ENCODE results near the gene SLAMF9.
"Not testable (repeated sequence)": the region's sequence is repeated elsewhere in the genome, so short reads cannot be mapped to it uniquely, and the experiment has no call there.

Gene SLAMF9

DNA sequence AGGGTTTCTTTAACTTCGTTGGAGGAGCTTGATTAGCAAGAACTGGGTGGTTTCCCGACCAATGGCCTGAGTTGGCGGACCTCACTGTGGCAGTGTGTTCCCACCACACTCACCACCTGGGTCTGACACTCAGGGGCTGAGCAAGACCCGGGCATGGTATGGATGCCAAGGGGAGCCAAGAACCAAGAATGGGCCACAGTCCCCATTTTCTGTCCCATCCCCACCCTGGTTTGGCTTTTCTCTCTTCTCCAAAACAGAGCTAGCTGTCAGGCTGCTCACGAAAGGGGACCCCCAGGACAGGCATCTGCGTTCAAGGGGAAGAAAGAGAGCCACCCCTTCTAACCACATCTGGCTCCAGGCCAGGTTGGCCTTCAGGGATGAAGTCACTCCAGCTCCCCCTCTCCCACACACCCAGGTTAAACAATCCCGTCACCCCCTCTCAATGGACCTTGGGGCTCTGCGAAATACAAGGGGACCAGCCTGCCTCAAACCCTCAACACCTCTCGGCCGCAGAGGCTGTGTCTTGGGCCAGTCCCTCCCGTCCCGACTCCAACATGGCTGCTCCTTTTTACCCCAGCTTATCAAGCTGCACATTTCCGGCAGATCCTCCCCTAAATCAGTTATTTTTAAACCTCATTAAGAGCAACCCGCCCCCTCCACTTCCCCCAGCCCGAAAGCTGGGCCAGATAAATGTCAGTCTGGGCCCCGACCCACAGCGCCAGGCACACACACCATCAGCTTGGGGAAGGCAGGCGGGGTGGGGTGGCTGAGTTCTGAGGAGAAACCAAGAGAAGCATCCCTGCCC, 32.1 kb downstream of the SLAMF9 start:
- no peak for DNase-seq (ENCODE audit: low read depth, low spot score)

DNA sequence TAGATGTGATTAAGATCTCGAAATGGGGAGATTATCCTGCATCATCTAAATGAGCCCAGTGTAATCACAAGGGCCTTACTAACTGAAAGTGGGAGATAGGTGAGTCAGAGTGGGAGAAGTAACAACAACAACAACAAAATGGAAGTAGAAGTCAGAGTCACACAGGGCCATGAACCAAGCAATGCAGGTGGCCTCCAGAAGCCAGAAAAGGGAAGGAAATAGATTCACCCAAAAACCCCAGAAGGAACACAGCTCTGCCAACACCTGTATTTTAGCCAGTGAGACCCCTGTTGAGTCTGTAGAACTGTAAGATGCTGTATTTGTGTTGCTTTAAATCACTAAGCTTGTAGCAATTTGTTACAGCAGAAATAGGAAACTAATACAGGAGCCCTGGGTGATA, 32.8 kb downstream of the SLAMF9 start:
- no peak for DNase-seq (ENCODE audit: low read depth, low spot score)

DNA sequence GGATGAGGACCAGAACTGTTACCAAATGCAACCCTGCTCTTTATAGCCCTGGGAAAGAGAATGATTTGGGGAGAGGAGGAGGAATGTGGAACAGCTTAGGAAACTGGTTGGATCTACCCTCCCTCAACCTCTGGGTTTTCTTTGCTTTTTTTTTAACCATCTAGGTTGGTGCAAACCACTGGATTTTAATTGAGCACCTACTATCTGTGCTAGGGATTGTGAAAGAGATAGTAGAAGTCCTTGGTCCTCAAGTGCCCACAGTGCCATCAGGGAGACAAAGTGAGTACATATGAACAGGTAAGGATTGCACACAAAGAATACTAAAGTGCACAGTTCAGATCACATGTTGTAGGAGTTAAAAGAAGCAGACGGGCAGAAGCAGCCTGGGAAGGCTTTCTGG, 33.4 kb downstream of the SLAMF9 start:
- DNase-seq (ENCODE audit: low read depth, low spot score): no peak

DNA sequence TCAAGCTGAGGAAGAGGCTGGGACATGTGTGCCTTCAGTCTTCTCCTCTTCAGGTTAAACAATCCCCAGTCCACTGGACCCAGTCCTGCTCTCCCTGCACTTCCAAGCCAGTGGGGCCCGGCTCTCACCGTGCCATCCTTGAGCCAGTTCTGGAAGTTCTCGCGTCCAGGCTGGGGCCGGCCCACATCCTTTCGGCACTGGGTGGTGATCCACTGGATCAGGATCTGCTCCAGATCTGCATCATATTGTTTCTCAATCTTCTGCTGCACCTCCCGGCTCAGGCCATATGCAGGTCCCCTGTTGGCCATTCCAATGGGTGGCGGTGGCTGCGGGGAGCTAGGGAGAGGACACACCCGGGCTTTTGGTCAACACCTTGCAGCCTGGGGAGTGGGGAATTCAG, 33.8 kb downstream of the SLAMF9 start:
- DNase-seq (ENCODE audit: low read depth, low spot score): no peak

DNA sequence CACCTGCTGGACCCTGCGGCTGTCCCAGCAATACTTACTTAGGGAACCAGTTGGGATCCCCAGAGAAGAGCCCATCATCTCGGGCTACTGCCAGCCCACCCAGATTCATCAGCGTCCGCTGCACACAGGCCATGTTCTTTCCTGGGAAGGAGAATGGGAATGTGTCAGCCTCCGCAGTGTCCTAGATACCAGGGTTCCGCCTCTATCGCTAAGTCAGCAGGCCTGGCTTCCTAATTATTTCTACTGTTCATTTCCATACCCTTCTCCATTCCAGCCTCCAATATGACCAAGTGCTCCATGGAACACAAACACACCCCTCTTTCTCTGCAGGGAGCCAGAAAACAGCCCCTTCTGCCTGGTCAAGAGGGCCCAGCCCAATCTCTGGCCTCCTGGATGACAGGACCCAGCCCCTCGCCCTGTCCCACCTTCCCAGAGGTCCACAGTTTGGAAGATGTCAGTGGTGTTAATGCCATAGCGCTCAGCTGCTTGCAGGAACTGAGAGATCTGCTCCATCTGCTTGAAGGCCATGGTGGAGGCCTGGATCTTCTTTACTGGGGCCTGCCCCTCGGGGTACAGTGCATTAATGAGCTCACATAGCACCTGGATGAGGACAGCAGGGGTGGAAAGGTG, 34.7 kb downstream of the SLAMF9 start:
- no peak for DNase-seq (ENCODE audit: low read depth, low spot score)

DNA sequence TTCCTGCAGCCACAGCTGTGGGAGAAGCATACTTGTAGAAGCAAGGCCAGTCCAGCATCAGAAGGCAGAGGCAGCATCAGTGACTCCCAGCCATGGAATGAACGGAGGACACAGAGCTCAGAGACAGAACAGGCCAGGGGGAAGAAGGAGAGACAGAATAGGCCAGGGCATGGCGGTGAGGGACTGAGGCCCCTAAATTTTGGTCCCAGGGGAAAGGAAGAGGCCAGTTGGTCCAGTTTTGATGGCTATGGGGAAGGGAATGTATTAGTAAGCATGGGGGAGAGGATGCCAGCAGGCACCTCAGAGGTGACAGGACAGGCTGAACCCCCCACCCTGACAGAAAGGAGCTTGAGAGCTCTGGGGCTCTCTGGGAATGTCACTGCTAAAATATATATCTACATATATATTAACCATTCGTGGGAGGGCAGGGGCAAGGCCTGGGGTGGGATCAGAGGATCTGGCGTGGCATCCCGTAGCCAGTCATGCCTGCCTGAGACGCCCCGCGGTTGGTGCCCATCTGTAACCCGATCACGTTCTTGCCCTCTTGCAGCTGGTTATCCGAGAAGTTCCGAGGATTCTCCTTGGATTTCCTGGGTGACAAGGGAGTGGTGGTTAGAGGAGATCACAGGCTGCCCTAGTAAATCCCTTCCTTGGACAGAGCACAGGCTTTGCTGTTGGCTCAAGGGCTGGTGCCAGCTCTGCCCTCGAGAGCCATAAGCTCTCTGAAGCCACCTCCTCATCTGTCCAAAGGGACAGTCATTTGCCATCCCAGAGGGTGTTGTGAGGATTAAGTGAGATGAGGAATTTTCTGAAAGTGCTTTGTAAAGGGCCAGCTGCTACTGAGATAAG, 35.5 kb downstream of the SLAMF9 start:
- DNase-seq (ENCODE audit: low read depth, low spot score): no peak

DNA sequence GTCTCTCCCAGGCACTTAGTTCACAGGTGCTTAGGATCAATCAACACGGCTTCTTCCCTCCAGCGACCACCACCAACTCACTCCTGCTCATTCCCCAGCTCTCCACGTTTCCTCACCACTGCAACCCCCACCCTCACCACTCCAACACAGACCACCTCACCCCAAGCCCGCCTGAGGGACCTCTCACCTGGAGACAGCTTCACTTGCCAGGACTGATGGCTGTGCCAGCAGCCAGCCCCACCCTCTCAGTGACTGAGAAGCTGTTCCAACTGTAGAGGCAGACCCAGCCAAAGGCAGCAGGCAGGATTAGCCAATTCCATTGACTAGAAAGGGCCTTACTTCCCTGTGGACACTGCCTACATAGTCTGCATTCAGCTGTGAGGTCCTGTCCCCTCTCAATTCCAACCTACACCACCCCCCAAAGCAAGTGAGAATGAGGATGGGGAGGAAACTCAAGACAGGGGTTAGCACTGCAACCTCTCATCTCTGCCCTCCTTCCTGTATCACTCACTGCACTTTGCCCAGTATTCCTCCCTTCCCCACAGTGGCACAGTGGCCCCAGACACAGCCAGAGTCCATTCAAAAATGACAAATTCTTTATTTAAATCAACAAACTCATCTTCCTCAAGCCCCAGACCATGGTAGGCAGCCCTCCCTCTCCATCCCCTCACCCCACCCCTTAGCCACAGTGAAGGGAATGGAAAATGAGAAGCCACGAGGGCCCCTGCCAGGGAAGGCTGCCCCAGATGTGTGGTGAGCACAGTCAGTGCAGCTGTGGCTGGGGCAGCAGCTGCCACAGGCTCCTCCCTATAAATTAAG, 36.3 kb downstream of the SLAMF9 start:
- no peak for DNase-seq (ENCODE audit: low read depth, low spot score)

DNA sequence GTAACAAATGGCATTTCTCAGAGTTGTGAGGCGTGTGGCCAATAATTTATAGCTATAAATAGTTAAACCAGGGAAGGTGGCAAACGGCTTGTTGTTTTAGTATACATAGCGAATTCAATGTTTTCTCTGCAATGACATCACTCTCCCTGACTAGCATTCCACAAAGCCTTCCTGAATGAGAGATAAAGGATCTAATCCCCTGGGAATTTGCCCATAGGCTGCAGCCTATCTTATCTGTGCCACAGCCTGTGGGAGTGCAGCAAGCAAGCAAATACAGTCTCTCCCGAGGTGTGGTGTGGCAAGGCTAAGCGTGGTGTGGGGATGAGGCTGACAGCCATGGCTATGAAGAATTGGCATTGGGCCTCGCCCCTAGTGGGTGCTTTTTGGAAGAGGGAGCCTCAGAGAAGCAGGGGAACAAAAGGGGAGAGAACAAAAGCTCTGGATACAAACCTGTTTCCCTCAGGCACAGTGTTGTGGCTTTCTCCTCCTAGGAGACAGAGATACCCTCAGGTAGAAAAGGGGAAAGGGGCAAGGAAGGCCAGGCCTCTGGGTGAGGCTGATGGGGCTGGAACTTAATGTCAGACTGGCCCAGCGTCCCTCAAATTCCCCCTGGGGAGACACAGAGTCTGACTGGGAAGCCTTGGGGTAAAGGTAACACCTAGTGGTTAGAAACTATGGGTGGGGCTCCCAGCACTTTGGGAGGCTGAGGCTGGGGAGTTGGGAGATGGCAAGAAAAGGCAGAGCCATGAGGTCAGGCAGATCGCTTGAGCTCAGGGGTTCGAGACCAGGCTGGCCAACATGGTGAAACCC, 37.6 kb downstream of the SLAMF9 start:
- no peak for DNase-seq (ENCODE audit: low read depth, low spot score)

DNA sequence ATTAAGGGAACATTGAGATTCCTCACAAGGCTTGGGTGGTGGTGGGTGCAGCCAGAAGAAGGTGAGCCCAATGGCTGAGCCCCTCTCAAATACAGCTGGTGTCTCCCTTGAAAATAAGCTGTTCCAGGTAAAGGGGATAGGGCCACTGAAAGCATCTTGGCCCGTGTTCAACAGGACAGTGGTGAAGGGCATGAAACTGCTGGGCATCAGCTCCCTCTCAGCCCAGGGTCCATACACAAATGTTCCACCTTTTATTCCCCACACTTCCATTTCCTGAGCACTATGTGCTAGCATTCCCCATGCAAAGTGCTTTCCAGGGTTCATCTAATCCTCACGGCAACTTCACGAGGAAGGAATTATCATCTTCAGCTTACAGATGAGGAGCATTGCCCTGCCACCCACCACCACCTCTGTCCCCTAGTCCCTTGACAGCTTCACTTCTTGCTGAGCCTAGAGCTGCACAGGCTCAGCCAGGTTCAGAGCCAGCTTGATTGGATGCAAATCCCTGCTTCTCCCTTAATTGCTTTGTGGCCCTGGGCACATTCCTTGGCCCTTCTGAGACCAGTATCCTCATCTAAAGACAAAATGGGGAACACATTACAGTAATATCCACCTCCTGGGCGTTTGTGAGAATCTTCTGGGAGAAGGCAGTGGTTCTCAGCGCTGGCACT, 38.3 kb downstream of the SLAMF9 start:
- DNase-seq (ENCODE audit: low read depth, low spot score): no peak

DNA sequence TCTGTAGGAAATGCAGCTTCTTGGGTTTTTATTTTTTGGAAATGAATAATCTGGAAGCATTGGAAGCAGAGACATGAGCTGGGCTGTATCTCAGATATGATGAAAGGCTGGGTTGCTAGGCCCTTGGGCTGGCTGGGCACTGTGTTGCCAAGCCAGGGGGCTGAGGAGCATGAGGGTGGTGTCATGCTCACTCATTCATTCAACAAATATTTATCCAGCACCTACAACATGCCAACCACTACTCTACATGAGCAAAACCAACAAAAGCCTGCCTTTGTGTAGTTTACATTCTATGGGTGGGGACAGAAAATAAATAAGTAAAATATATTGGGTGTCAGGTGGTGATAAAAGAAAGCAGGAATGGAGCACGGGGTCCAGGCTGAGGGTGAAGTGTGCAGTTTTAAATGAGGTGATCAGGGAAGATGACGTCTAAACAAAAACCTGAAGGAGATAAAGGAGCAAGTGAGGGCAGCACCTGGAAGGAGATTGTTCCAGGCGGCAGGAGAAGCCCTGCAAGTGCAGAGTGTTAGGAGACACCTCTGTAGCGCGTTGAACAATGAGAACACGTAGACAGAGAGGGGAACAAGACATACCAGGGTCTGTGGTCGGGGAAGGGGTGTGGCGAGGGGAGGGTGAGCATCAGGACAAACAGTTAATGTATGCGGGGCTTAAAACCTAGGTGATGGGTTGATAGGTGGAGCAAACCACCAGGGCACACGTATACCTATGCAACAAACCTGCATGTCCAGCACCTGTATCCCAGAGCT, 39.6 kb downstream of the SLAMF9 start:
- DNase-seq (ENCODE audit: low read depth, low spot score): no peak

DNA sequence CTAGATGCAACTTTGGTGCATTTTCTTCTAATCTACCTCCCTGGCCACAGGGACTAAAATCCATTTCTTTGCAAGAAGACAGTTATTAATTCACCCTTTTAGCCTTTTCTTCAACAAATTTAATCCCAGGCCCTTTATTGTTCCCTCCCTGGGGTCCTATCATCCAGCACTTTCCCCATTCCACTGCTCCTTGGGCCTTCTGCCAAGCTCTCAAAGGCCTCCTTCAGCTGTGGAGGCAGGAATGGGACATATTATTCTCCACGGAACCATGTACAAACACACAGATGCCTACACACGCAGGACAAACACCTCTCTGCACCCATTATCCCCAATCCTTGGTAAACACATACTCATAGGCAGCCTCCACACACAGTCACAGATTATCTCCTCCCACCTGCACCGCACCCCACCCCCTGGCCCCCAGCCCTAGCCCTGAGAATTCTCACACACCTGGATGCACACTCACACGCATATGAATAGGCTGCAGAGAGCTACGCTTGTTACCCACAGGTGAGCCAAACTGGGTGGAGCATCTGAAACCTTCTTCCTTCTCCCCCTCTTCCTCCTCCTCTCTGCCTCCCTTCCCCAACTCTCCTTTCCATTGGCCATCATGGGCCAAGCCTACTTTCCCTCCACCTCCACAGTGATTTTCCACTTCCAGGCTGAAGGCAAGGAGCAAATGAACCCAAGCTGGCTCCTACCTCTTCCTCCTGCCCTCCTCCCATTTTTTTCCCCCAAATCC, 40.4 kb downstream of the SLAMF9 start:
- DNase-seq (ENCODE audit: low read depth, low spot score): no peak

DNA sequence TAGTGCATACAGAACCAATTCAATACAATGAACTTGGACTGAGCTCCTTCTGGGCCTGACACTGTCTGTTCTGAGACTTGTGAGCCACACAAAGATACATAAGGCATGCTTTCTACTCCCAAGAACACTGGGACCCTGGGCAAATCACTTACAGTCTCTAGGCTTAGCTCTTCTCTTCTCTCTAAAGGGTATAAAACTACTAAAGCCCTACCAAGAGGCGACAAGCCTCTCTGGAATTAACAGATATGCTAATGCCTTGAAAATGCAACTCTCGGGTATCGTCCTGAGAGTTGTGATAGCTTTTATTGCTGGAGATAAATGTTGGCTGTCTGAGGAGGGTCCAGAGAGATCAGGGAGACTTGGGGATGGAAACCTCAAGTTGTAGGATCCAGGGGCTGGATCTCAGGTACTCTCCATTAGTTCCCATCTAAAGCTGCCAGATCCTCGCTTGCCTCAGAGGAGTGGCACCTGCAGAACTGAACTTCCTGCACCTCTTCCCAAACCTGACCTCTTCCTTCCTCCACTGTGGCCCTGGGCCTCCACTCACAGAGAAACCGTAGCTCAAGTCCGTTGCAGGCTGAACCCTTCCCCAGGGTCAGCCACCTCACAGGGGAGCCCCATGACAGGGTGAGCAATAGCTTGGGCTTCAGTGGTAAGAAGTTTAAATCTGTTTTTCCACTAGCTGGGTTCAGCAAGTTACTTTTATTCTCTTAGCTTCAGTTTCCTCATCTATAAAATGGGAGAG, 42.5 kb downstream of the SLAMF9 start:
- DNase-seq (ENCODE audit: low read depth, low spot score): no peak

DNA sequence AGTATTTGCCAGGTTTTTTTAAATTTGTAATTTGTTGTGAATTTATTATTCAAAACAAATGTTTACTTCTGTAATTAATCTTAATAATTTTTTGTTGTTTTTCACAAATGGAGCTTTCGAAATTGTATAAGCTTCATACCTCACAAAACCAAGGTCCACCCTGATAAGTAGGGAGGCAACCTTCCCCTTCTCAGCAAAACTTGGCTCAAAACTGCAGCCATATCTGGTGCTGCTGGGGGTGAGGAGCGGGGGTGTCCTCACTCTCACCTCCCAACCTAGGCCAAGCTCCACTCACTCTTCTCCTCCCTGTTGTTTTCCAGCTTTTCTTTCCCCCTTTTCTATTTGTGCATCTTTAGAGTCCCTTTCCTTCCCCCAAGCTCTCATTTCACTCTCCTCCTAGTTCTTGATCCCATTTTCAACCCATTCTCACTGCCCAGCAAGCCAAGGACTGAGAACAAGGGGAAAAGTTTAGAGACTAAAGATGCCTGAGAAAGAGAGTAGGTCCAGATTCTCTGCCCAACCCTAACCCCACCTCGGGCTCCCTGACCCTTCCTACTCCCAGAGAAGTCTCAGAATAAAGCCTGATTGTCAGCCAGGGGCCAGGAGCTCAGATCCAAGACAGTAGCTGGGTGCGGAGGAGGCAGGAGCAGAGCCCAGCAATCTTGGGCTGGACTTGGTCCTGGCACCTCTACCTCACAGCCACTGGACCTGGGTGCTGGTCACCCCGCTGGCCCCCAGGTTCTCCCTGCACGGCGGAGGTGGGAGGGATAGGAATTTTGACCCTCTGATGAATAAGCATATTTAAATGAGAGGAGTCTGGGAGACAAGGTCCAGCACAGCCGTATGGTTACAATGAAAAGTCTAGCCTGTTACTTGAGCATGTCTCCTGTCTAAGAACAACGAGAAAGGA, 45.8 kb downstream of the SLAMF9 start:
- no peak for DNase-seq (ENCODE audit: low read depth, low spot score)

DNA sequence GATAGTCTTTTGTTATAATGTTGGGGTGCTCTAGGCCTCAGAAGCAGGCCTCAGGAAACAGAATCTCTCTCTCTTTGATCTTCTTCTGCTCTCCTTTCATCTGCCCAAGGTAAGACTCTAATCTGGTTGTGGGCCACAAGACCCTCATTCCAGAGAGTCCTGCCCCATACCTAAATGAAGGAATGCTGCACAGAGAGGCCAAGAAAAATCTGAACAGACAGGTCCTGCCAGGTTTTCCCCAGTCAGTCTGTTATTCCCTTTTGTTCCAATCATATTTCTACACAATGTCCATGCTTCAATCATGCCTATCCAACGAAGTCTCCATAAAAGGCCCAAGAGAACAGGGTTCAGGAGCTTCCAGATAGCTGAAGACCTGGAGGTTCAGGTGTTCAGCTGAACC, 47.1 kb downstream of the SLAMF9 start:
- no peak for DNase-seq (ENCODE audit: low read depth, low spot score)

DNA sequence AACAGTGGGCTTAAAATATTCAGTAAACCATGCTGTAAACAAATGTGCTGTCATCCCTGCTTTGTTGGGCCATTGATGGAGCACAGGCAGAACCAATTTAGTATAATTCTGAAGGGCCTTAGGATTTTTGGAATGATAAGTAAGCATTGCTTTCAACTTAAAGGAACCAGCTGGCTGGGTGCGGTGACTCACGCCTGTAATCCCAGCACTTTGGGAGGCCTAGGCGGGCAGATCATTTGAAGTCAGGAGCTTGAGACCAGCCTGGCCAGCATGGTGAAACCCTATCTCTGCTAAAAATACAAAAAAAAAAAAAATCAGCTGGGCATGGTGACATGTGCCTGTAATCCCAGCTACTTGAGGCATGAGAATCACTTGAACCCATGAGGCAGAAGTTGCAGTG, 50.0 kb downstream of the SLAMF9 start:
- DNase-seq (ENCODE audit: low read depth, low spot score): not testable (repeated sequence)

DNA sequence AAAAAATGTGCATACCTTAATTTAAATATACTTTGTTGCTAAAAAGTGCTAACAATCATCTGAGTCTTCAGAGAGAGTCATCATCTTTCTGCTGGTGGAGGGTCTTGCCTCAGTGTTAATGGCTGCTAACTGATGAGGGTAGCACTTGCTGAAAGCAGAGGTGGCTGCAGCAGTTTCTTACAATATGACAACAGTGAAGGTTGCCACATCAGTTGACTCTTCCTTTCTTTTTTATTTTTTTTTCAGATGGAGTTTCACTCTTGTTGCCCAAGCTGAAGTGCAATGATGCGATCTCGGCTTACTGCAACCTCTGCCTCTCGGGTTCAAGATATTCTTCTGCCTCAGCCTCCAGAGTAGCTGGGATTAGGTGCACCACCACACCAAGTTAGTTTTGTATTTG, 51.5 kb downstream of the SLAMF9 start:
- no peak for DNase-seq (ENCODE audit: low read depth, low spot score)
